ENCODE results near the gene KLLN. TPM values are rescaled to one million over a fixed set of nuclear protein-coding genes. Genes with fewer than 3 reads are reported as not detected.

Gene KLLN
- total and polyA plus RNA-seq, 9 of the 15 experiments (the other 6 are each of a cell fraction or from before 2014, with no cell fraction given): 0.07 to 0.40 (median 0.25) TPM

DNA sequence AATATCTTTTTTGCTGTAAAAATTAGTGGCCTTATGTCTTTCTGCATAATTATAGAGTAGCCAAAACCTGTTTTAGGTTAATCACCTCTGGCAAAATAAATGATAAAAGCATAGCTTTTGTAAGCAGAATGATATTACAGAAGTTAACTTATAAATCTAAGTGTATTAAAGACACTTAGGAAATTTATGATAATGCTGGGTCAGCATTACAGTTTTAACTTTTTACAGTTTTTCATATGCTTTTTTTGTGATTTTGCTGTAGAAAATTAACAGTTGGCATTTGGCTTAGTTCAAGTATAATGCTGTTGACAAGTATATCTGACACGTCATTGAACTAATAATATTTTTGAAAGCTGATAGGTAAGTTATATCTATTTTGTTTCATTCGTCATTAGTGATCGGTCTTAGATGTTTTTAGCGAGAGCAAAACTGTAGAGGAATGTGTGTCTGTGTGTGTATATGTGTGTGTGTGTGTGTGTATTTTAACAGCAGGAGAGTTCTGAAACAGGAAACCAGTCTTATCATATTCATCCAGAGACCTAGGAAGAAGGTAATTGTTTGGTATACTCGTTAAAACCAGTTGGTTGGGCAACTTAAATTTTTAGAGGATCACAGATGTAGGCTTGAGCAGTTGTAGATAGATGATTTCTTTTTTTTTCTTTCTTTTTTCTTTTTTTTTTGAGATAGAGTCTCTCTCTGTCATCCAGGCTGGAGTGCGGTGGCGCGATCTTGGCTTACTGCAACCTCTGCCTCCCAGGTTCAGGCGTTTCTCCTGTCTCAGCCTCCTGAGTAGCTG is 15.5 kb upstream of the KLLN start (continued):
- TF ChIP-seq, protein P1, sequence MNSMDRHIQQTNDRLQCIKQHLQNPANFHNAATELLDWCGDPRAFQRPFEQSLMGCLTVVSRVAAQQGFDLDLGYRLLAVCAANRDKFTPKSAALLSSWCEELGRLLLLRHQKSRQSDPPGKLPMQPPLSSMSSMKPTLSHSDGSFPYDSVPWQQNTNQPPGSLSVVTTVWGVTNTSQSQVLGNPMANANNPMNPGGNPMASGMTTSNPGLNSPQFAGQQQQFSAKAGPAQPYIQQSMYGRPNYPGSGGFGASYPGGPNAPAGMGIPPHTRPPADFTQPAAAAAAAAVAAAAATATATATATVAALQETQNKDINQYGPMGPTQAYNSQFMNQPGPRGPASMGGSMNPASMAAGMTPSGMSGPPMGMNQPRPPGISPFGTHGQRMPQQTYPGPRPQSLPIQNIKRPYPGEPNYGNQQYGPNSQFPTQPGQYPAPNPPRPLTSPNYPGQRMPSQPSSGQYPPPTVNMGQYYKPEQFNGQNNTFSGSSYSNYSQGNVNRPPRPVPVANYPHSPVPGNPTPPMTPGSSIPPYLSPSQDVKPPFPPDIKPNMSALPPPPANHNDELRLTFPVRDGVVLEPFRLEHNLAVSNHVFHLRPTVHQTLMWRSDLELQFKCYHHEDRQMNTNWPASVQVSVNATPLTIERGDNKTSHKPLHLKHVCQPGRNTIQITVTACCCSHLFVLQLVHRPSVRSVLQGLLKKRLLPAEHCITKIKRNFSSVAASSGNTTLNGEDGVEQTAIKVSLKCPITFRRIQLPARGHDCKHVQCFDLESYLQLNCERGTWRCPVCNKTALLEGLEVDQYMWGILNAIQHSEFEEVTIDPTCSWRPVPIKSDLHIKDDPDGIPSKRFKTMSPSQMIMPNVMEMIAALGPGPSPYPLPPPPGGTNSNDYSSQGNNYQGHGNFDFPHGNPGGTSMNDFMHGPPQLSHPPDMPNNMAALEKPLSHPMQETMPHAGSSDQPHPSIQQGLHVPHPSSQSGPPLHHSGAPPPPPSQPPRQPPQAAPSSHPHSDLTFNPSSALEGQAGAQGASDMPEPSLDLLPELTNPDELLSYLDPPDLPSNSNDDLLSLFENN (IDR thresholded peaks at IDR 0.05; ENCODE audit: low read depth in 2 of 2, low read length in 2 of 2): peak in 1 of 2 experiments; percentile 45; a peak in 1 of 4 replicates
- TF ChIP-seq DPF2 (IDR thresholded peaks at IDR 0.05): peak; percentile 96
- peak; percentile 71; the same call in 1 of the 2 replicates for TF ChIP-seq TRIM28 (IDR thresholded peaks at IDR 0.05)
- peak; percentile 90 for TF ChIP-seq TEAD4 (IDR thresholded peaks at IDR 0.05; ENCODE audit: low read length)
- TF ChIP-seq TEAD4 (CRISPR knock-in tag; IDR thresholded peaks at IDR 0.05; ENCODE audit: borderline replicate concordance): no peak
- no peak for TF ChIP-seq ZNF197 (CRISPR knock-in tag; IDR thresholded peaks at IDR 0.05; ENCODE audit: low read depth)
- no peak for TF ChIP-seq CAMTA2 (CRISPR knock-in tag; conservative IDR thresholded peaks at IDR 0.05)
- TF ChIP-seq, protein P2, sequence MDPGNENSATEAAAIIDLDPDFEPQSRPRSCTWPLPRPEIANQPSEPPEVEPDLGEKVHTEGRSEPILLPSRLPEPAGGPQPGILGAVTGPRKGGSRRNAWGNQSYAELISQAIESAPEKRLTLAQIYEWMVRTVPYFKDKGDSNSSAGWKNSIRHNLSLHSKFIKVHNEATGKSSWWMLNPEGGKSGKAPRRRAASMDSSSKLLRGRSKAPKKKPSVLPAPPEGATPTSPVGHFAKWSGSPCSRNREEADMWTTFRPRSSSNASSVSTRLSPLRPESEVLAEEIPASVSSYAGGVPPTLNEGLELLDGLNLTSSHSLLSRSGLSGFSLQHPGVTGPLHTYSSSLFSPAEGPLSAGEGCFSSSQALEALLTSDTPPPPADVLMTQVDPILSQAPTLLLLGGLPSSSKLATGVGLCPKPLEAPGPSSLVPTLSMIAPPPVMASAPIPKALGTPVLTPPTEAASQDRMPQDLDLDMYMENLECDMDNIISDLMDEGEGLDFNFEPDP (CRISPR knock-in tag; IDR thresholded peaks at IDR 0.05): no peak
- peak; percentile 65; the same call in 1 of the 2 replicates for TF ChIP-seq ZEB2 (IDR thresholded peaks at IDR 0.05)
- peak; percentile 56 for TF ChIP-seq HDAC2 (IDR thresholded peaks at IDR 0.05)
- TF ChIP-seq ETV6 (IDR thresholded peaks at IDR 0.05; ENCODE audit: borderline replicate concordance in 1 of 2, low read depth in 2 of 2, low read length in 1 of 2): no peak
- no peak for TF ChIP-seq ETV6 (CRISPR knock-in tag; IDR thresholded peaks at IDR 0.05; ENCODE audit: borderline replicate concordance)
- no peak for TF ChIP-seq ZNF778 (CRISPR knock-in tag; IDR thresholded peaks at IDR 0.05)
- no peak for TF ChIP-seq ZNF12 (CRISPR knock-in tag; IDR thresholded peaks at IDR 0.05)
- no peak for TF ChIP-seq ZNF766 (CRISPR knock-in tag; conservative IDR thresholded peaks at IDR 0.05)
- TF ChIP-seq TBP (optimal IDR thresholded peaks at IDR 0.05; ENCODE audit: low read depth, low read length): peak; percentile 28
- TF ChIP-seq ELF2 (CRISPR knock-in tag; IDR thresholded peaks at IDR 0.05): no peak
- peak; percentile 85 for TF ChIP-seq MAFF (IDR thresholded peaks at IDR 0.05; ENCODE audit: low read length)
- TF ChIP-seq RFX5 (IDR thresholded peaks at IDR 0.05; ENCODE audit: low read depth, low read length): no peak
- TF ChIP-seq HNRNPUL1 (IDR thresholded peaks at IDR 0.05; ENCODE audit: low read length): no peak
- peak; percentile 95 for TF ChIP-seq C11orf30 (IDR thresholded peaks at IDR 0.05; ENCODE audit: low read depth)
- peak; percentile 68; the same call in 1 of the 2 replicates for TF ChIP-seq MTA1 (IDR thresholded peaks at IDR 0.05; ENCODE audit: borderline replicate concordance)
- peak; percentile 62; the same call in 1 of the 2 replicates for TF ChIP-seq RNF2 (IDR thresholded peaks at IDR 0.05)
- TF ChIP-seq JUNB (CRISPR knock-in tag; conservative IDR thresholded peaks at IDR 0.05): no peak
- no peak for TF ChIP-seq ZNF699 (CRISPR knock-in tag; IDR thresholded peaks at IDR 0.05; ENCODE audit: insufficient replicate concordance)
- TF ChIP-seq HOXB6 (CRISPR knock-in tag; IDR thresholded peaks at IDR 0.05; ENCODE audit: borderline replicate concordance): no peak
- no peak for TF ChIP-seq ZNF217 (CRISPR knock-in tag; IDR thresholded peaks at IDR 0.05)
- TF ChIP-seq ATF1 (CRISPR knock-in tag; IDR thresholded peaks at IDR 0.05): no peak
- TF ChIP-seq ATF1 (tag; IDR thresholded peaks at IDR 0.05): peak; percentile 60
